ENCODE data around the gene ABCD2.

The ABCD2 gene

DNA sequence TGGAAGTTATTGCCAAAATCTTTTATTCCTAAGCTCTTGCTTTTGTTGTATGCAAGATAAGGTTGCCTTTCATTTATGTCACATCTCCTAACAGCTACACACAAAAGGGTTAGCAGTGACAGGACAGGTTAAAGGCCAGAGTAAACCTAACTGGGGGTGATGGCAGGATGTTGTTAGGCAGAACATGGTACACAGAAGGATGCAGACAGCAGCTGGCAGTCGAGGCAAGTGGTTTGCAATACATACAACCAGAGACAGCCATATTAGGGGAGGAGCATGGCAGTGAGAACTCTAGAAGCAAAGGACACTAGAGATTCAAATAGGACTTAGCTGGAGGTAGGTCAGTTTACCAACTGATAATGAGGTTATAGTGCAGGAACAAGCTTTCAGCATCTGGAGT is 2.7 kb upstream of the ABCD2 start:
- Histone ChIP-seq H3K9ac (ENCODE audit: low read length) (no peak overlapping the region), H3K36me3 (replicated peaks; ENCODE audit: low read depth, low read length) (no peaks in the 10 kb centered on the region), H3K4me1 (ENCODE audit: low read length) (peaks cover 43% of the 10 kb centered on the region), H3K4me2 (ENCODE audit: low read length) (peak overlapping the region; percentile 84), H3K79me2 (ENCODE audit: low read length) (no peaks in the 10 kb centered on the region), H3K27me3 (ENCODE audit: low read depth, low read length) (no peaks in the 10 kb centered on the region), H3K4me3 (ENCODE audit: low read length) (no peak overlapping the region), H3K9me3 (ENCODE audit: insufficient read depth, low read length) (no peaks in the 10 kb centered on the region), H2AFZ (ENCODE audit: low read depth, low read length) (peak overlapping the region; percentile 74), H4K20me1 (ENCODE audit: insufficient read depth, low read length) (no peaks in the 10 kb centered on the region), H3K27ac (ENCODE audit: low read length) (peak overlapping the region; percentile 92)
- TF ChIP-seq EZH2phosphoT487 (IDR thresholded peaks at IDR 0.05; ENCODE audit: low read depth): no peak
- TF ChIP-seq, protein P1, sequence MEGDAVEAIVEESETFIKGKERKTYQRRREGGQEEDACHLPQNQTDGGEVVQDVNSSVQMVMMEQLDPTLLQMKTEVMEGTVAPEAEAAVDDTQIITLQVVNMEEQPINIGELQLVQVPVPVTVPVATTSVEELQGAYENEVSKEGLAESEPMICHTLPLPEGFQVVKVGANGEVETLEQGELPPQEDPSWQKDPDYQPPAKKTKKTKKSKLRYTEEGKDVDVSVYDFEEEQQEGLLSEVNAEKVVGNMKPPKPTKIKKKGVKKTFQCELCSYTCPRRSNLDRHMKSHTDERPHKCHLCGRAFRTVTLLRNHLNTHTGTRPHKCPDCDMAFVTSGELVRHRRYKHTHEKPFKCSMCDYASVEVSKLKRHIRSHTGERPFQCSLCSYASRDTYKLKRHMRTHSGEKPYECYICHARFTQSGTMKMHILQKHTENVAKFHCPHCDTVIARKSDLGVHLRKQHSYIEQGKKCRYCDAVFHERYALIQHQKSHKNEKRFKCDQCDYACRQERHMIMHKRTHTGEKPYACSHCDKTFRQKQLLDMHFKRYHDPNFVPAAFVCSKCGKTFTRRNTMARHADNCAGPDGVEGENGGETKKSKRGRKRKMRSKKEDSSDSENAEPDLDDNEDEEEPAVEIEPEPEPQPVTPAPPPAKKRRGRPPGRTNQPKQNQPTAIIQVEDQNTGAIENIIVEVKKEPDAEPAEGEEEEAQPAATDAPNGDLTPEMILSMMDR (IDR thresholded peaks at IDR 0.05; ENCODE audit: low read depth, low read length): no peak

DNA sequence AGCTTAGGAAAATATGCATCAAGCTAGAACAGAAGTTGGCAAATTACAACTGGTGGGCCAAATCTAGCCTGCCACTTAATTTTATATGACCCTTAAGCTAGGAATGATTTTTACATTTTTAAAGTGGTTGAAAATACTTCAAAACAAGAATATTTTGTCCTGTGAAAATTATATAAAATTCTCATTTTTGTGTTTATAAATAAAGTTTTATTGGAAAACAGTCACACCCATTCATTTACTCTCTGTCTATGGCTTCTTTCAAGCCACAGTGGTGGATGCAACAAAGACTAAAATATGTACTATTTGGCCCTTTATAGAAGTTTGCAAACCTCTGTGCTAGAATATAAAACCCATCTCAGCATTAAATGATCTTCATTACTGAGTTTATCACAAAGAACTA is 2.1 kb upstream of the ABCD2 start:
- Histone ChIP-seq H3K4me1 (ENCODE audit: low read length) (peaks cover 44% of the 10 kb centered on the region), H3K4me3 (ENCODE audit: low read length) (peak overlapping the region; percentile 81), H3K9me3 (ENCODE audit: insufficient read depth, low read length) (no peaks in the 10 kb centered on the region), H3K36me3 (replicated peaks; ENCODE audit: low read depth, low read length) (no peaks in the 10 kb centered on the region), H3K4me2 (ENCODE audit: low read length) (peak overlapping the region; percentile 84), H3K27me3 (ENCODE audit: low read depth, low read length) (no peaks in the 10 kb centered on the region), H3K27ac (ENCODE audit: low read length) (peak overlapping the region; percentile 92), H3K79me2 (ENCODE audit: low read length) (no peaks in the 10 kb centered on the region), H3K9ac (ENCODE audit: low read length) (peak overlapping the region; percentile 58), H2AFZ (ENCODE audit: low read depth, low read length) (no peak overlapping the region), H4K20me1 (ENCODE audit: insufficient read depth, low read length) (no peaks in the 10 kb centered on the region)
- no peak for TF ChIP-seq EZH2phosphoT487 (IDR thresholded peaks at IDR 0.05; ENCODE audit: low read depth)
- TF ChIP-seq, protein P1 (IDR thresholded peaks at IDR 0.05; ENCODE audit: low read depth, low read length): no peak

DNA sequence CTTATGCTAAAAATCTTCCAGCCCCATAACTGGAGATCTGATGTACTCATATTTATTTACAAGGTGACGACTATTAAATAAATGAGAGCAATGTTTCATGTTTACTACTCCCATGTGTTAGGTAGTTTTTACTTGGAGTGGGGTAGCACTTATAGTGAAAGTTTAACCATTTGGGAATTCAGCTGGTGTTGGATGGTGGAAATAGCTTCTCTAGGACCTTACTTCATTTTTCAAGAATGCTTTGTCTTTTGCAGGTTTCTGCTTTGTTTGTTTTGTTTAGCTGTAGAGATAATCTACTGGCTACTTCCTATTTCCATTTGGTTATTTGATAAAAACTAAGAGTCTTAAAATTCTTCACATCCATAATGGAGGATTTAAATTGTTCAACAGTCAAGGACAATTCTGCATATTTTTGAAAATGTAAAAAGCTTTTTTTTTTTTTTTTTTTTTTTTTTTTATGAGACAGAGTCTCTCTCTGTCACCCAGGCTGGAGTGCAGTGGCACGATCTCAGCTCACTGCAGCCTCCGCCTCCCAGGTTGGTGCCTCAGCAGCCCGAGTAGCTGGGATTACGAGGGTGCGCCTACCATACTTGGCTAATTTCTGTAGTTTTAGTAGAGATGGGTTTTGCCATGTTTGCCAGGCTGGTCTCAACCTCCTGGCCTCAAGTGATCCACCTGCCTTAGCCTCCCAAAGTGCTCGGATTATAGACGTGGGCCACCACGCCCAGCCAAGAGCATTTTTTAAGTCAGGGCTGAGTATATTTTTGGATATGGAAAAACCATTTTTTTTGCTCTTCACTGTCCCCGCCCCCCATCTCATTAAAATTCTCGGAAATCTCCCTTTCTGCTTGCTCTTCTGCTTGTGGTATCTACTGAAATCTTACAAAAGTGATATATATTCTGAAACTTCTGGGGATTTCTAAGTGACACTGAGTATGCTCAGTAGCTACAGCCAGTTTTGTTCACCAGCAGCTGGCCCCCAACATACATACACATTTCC is 1.4 kb upstream of the ABCD2 start:
- H3K79me2 ChIP-seq (ENCODE audit: low read length): no peaks in the 10 kb centered on the region
- no peaks in the 10 kb centered on the region for H4K20me1 ChIP-seq (ENCODE audit: insufficient read depth, low read length)
- peak overlapping the region; percentile 84 for H3K4me2 ChIP-seq (ENCODE audit: low read length)
- H2AFZ ChIP-seq (ENCODE audit: low read depth, low read length): peak overlapping the region; percentile 88
- peak overlapping the region; percentile 88 for H3K9ac ChIP-seq (ENCODE audit: low read length)
- peak overlapping the region; percentile 81 for H3K4me3 ChIP-seq (ENCODE audit: low read length)
- H3K4me1 ChIP-seq (ENCODE audit: low read length): peaks cover 48% of the 10 kb centered on the region
- H3K27ac ChIP-seq (ENCODE audit: low read length): peak overlapping the region; percentile 92
- no peaks in the 10 kb centered on the region for H3K36me3 ChIP-seq (replicated peaks; ENCODE audit: low read depth, low read length)
- no peaks in the 10 kb centered on the region for H3K9me3 ChIP-seq (ENCODE audit: insufficient read depth, low read length)
- H3K27me3 ChIP-seq (ENCODE audit: low read depth, low read length): no peaks in the 10 kb centered on the region
- TF ChIP-seq EZH2phosphoT487 (IDR thresholded peaks at IDR 0.05; ENCODE audit: low read depth): no peak
- TF ChIP-seq, protein P1 (IDR thresholded peaks at IDR 0.05; ENCODE audit: low read depth, low read length): no peak

DNA sequence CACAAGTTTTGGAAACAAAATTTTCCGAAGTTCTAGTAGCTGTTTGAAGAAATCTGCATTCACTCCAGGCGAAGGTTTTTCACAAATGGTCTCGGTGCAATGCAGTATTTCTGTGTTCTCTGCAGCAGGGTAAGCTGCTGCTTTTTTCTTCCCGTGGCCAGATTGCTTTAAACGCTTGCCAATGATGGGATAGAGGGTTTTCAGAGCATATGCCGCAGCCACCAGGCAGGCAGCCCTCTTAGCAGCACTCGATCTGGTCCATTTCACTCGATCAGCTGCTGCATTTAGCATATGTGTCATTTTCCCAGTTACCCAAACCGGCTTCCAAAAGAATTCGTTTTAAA is 315 bp downstream of the ABCD2 start:
- no peak for TF ChIP-seq EZH2phosphoT487 (IDR thresholded peaks at IDR 0.05; ENCODE audit: low read depth)
- TF ChIP-seq, protein P1 (IDR thresholded peaks at IDR 0.05; ENCODE audit: low read depth, low read length): no peak
- Histone ChIP-seq H3K79me2 (ENCODE audit: low read length) (no peaks in the 10 kb centered on the region), H3K27me3 (ENCODE audit: low read depth, low read length) (no peaks in the 10 kb centered on the region), H2AFZ (ENCODE audit: low read depth, low read length) (peak overlapping the region; percentile 50), H3K27ac (ENCODE audit: low read length) (peak overlapping the region; percentile 92), H3K36me3 (replicated peaks; ENCODE audit: low read depth, low read length) (no peaks in the 10 kb centered on the region), H3K4me3 (ENCODE audit: low read length) (peak overlapping the region; percentile 81), H3K9ac (ENCODE audit: low read length) (peak overlapping the region; percentile 61), H3K4me1 (ENCODE audit: low read length) (peaks cover 50% of the 10 kb centered on the region), H3K4me2 (ENCODE audit: low read length) (peak overlapping the region; percentile 88), H3K9me3 (ENCODE audit: insufficient read depth, low read length) (no peaks in the 10 kb centered on the region), H4K20me1 (ENCODE audit: insufficient read depth, low read length) (no peaks in the 10 kb centered on the region)
